ENCODE data around the gene GRIN1. TPM values are rescaled to one million over a fixed set of nuclear protein-coding genes. Genes with fewer than 3 reads are reported as not detected.

GRIN1 gene
- total RNA-seq, 1 experiment from 2014 or later, result not detected

GRCh38 chr9:137218212-137218753 is 79.3 kb downstream of the GRIN1 start:
- Histone ChIP-seq H4K20me1 (ENCODE audit: insufficient read depth, low read depth, low read length) (no peaks in the 10 kb centered on the region), H3K27ac (ENCODE audit: low read length) (no peak overlapping the region), H3K4me1 (ENCODE audit: low read length) (peaks cover 9% of the 10 kb centered on the region), H2AFZ (ENCODE audit: low read length) (no peak overlapping the region), H3K36me3 (ENCODE audit: insufficient read depth, low read length) (no peaks in the 10 kb centered on the region), H3K9ac (ENCODE audit: low read length) (no peak overlapping the region), H3K4me3 (ENCODE audit: low read length) (no peak overlapping the region), H3K4me2 (ENCODE audit: low read depth, low read length, poor library complexity, severe bottlenecking) (no peak overlapping the region), H3K79me2 (ENCODE audit: low read length) (no peaks in the 10 kb centered on the region), H3K9me3 (ENCODE audit: low read length) (no peaks in the 10 kb centered on the region), H3K9me2 (replicated peaks; ENCODE audit: insufficient read depth, low read length) (no peaks in the 10 kb centered on the region), H3K27me3 (ENCODE audit: low read length) (no peaks in the 10 kb centered on the region)
- no peak for DNase-seq

Small RNAs within 50 kb of the gene (small RNA-seq; reads per million reads assigned to genes)
- gene MIR3621 (not detected), gene RF00153 (not detected)

Other genes starting within 250 kb of the GRIN1 start
- gene FBXW5, start 194.4 kb upstream of the GRIN1 start, total RNA-seq (2014; rRNA removed; shearing (Covaris generic); ENCODE audit: low replicate concordance), result 37.3 and 103 TPM in 2 replicates
- gene C8G, start 193.9 kb upstream of the GRIN1 start, total RNA-seq (2014; rRNA removed; shearing (Covaris generic); ENCODE audit: low replicate concordance), result not detected in 2 replicates
- gene LCN12, start 186.9 kb upstream of the GRIN1 start, total RNA-seq (2014; rRNA removed; shearing (Covaris generic); ENCODE audit: low replicate concordance), result not detected in 2 replicates
- not detected in 2 replicates for gene PTGDS, start 161.7 kb upstream of the GRIN1 start, total RNA-seq (2014; rRNA removed; shearing (Covaris generic); ENCODE audit: low replicate concordance)
- gene LCNL1, start 156.2 kb upstream of the GRIN1 start, total RNA-seq (2014; rRNA removed; shearing (Covaris generic); ENCODE audit: low replicate concordance), result not detected in 2 replicates
- 20.1 and 62.6 TPM in 2 replicates for gene PAXX, start 146.7 kb upstream of the GRIN1 start, total RNA-seq (2014; rRNA removed; shearing (Covaris generic); ENCODE audit: low replicate concordance)
- not detected in 2 replicates for gene CLIC3, start 142.6 kb upstream of the GRIN1 start, total RNA-seq (2014; rRNA removed; shearing (Covaris generic); ENCODE audit: low replicate concordance)
- 2.4 and 6.4 TPM in 2 replicates for gene ABCA2, start 110.9 kb upstream of the GRIN1 start, total RNA-seq (2014; rRNA removed; shearing (Covaris generic); ENCODE audit: low replicate concordance)
- gene FUT7, start 107.1 kb upstream of the GRIN1 start, total RNA-seq (2014; rRNA removed; shearing (Covaris generic); ENCODE audit: low replicate concordance), result not detected in 2 replicates
- gene NPDC1, start 93.0 kb upstream of the GRIN1 start, total RNA-seq (2014; rRNA removed; shearing (Covaris generic); ENCODE audit: low replicate concordance), result not detected in 2 replicates
- gene ENTPD2, start 85.1 kb upstream of the GRIN1 start, total RNA-seq (2014; rRNA removed; shearing (Covaris generic); ENCODE audit: low replicate concordance), result not detected in 2 replicates
- 18.6 and 53.2 TPM in 2 replicates for gene SAPCD2, start 68.6 kb upstream of the GRIN1 start, total RNA-seq (2014; rRNA removed; shearing (Covaris generic); ENCODE audit: low replicate concordance)
- gene UAP1L1, start 61.6 kb upstream of the GRIN1 start, total RNA-seq (2014; rRNA removed; shearing (Covaris generic); ENCODE audit: low replicate concordance), result 15.1 and 26.2 TPM in 2 replicates
- 28.9 and 58.1 TPM in 2 replicates for gene MAN1B1, start 52.2 kb upstream of the GRIN1 start, total RNA-seq (2014; rRNA removed; shearing (Covaris generic); ENCODE audit: low replicate concordance)
- 114 and 237 TPM in 2 replicates for gene DPP7, start 24.4 kb upstream of the GRIN1 start, total RNA-seq (2014; rRNA removed; shearing (Covaris generic); ENCODE audit: low replicate concordance)
- gene LRRC26, start 30.9 kb downstream of the GRIN1 start, total RNA-seq (2014; rRNA removed; shearing (Covaris generic); ENCODE audit: low replicate concordance), result not detected in 2 replicates
- not detected in 2 replicates for gene TMEM210, start 32.9 kb downstream of the GRIN1 start, total RNA-seq (2014; rRNA removed; shearing (Covaris generic); ENCODE audit: low replicate concordance)
- 16.8 and 28.0 TPM in 2 replicates for gene ANAPC2, start 49.4 kb downstream of the GRIN1 start, total RNA-seq (2014; rRNA removed; shearing (Covaris generic); ENCODE audit: low replicate concordance)
- 48.9 and 101 TPM in 2 replicates for gene SSNA1, start 49.5 kb downstream of the GRIN1 start, total RNA-seq (2014; rRNA removed; shearing (Covaris generic); ENCODE audit: low replicate concordance)
- gene TPRN, start 61.6 kb downstream of the GRIN1 start, total RNA-seq (2014; rRNA removed; shearing (Covaris generic); ENCODE audit: low replicate concordance), result 5.7 and 15.2 TPM in 2 replicates
- 30.6 and 39.8 TPM in 2 replicates for gene TMEM203, start 66.5 kb downstream of the GRIN1 start, total RNA-seq (2014; rRNA removed; shearing (Covaris generic); ENCODE audit: low replicate concordance)
- 7.8 and 13.1 TPM in 2 replicates for gene NDOR1, start 66.5 kb downstream of the GRIN1 start, total RNA-seq (2014; rRNA removed; shearing (Covaris generic); ENCODE audit: low replicate concordance)
- gene RNF208, start 83.1 kb downstream of the GRIN1 start, total RNA-seq (2014; rRNA removed; shearing (Covaris generic); ENCODE audit: low replicate concordance), result 0.26 and 0.36 TPM in 2 replicates
- gene CYSRT1, start 86.0 kb downstream of the GRIN1 start, total RNA-seq (2014; rRNA removed; shearing (Covaris generic); ENCODE audit: low replicate concordance), result 0.75 and 1.2 TPM in 2 replicates
- gene RNF224, start 88.3 kb downstream of the GRIN1 start, total RNA-seq (2014; rRNA removed; shearing (Covaris generic); ENCODE audit: low replicate concordance), result 0.37 TPM in 1 of 2 replicates, not detected in the other
- not detected in 2 replicates for gene SLC34A3, start 91.7 kb downstream of the GRIN1 start, total RNA-seq (2014; rRNA removed; shearing (Covaris generic); ENCODE audit: low replicate concordance)
- 97.1 and 152 TPM in 2 replicates for gene TUBB4B, start 102.1 kb downstream of the GRIN1 start, total RNA-seq (2014; rRNA removed; shearing (Covaris generic); ENCODE audit: low replicate concordance)
- 0.61 and 0.86 TPM in 2 replicates for gene STPG3, start 112.1 kb downstream of the GRIN1 start, total RNA-seq (2014; rRNA removed; shearing (Covaris generic); ENCODE audit: low replicate concordance)
- 17.8 and 42.7 TPM in 2 replicates for gene NELFB, start 116.2 kb downstream of the GRIN1 start, total RNA-seq (2014; rRNA removed; shearing (Covaris generic); ENCODE audit: low replicate concordance)
- 8.8 and 19.2 TPM in 2 replicates for gene TOR4A, start 138.6 kb downstream of the GRIN1 start, total RNA-seq (2014; rRNA removed; shearing (Covaris generic); ENCODE audit: low replicate concordance)
- gene NRARP, start 163.1 kb downstream of the GRIN1 start, total RNA-seq (2014; rRNA removed; shearing (Covaris generic); ENCODE audit: low replicate concordance), result 1.4 and 1.8 TPM in 2 replicates

All from Karpas-422 (cell line).